Vagina (tissue), 2 donors: ENCODE results near the gene PNPLA1. TPM values are rescaled to one million over a fixed set of nuclear protein-coding genes. Genes with fewer than 3 reads are reported as not detected.

Experiments used
- DNase-seq, 2 donors: peaks; one replicate each; pipeline ENCODE4 v3.0.0-alpha.2; 2017; ENCODE audit errors: extremely low spot score in 2 of 2
- H3K27ac ChIP-seq: fragments of 200-600 bp; sonication (generic); one replicate; pipeline ENCODE4 v1.5.1; 2019
- H3K27me3 ChIP-seq: fragments of 200-600 bp; sonication (generic); one replicate; pipeline ENCODE4 v1.5.1; 2019
- H3K36me3 ChIP-seq, 2 donors: fragments of 200-600 bp; sonication (generic); one replicate each; pipeline ENCODE4 v1.5.1; 2017 to 2019
- H3K4me1 ChIP-seq: fragments of 200-600 bp; sonication (generic); one replicate; pipeline ENCODE4 v1.5.1; 2019
- H3K4me3 ChIP-seq, 2 donors: fragments of 200-600 bp; sonication (generic); 1 replicate in 1 of 2; 2 replicates in 1 of 2; pipeline ENCODE4 v1.5.1; 2016 to 2019
- H3K9me3 ChIP-seq: fragments of 200-600 bp; sonication (generic); one replicate; pipeline ENCODE4 v1.5.1; 2019
- POLR2A ChIP-seq, 2 donors: fragments of 450-650 bp; IDR thresholded peaks; one replicate each; pipeline ENCODE4 v1.6.1; 2017; ENCODE audit warnings: antibody characterized with exemption in 2 of 2, mild to moderate bottlenecking in 2 of 2, moderate library complexity in 2 of 2
- POLR2AphosphoS5 ChIP-seq, 2 donors: sonication (generic); formaldehyde crosslinking; IDR thresholded peaks; one replicate each; pipeline ENCODE4 v1.9.0; 2017; ENCODE audit warnings: antibody characterized with exemption in 2 of 2, mild to moderate bottlenecking in 2 of 2, low read depth in 1 of 2; ENCODE audit not compliant: insufficient read depth in 1 of 2
- intact Hi-C: fragments of 100-400 bp; cut with DNase I; formaldehyde crosslinking; loops from one replicate; pipeline ENCODE4 v1.15.1; 2023
- total RNA-seq: library from RNA; depleted of rRNA; stranded (reverse); fragments of >200 nt; gene quantifications from one replicate; pipeline ENCODE4 v1.2.3, GENCODE V29; 2016
- TF ChIP-seq, protein P1 (sequence below), 3 experiments: fragments of 450-650 bp in 2 of 3; fragments of 200-600 bp in 1 of 3; sonication (generic) in 1 of 3; IDR thresholded peaks; one replicate each; pipeline ENCODE4 v1.5.1; 2017 to 2019; ENCODE audit warnings: antibody characterized with exemption in 3 of 3, mild to moderate bottlenecking in 2 of 3, moderate library complexity in 2 of 3

The PNPLA1 gene
- total RNA-seq, 1 donor from 2014 or later, result not detected

- Histone ChIP-seq H3K9me3 (no peaks in the 10 kb centered on the region), H3K27ac (no peak overlapping the region), H3K27me3 (no peaks in the 10 kb centered on the region), H3K4me1 (no peaks in the 10 kb centered on the region), H3K4me3 (no peak overlapping the region), H3K36me3 (no peaks in the 10 kb centered on the region)
- no peak for DNase-seq
- TF ChIP-seq POLR2AphosphoS5 (IDR thresholded peaks at IDR 0.05; ENCODE audit: insufficient read depth in 1 of 2, low read depth in 1 of 2) (no peak), POLR2A (IDR thresholded peaks at IDR 0.05) (no peak)
- TF ChIP-seq, protein P1, sequence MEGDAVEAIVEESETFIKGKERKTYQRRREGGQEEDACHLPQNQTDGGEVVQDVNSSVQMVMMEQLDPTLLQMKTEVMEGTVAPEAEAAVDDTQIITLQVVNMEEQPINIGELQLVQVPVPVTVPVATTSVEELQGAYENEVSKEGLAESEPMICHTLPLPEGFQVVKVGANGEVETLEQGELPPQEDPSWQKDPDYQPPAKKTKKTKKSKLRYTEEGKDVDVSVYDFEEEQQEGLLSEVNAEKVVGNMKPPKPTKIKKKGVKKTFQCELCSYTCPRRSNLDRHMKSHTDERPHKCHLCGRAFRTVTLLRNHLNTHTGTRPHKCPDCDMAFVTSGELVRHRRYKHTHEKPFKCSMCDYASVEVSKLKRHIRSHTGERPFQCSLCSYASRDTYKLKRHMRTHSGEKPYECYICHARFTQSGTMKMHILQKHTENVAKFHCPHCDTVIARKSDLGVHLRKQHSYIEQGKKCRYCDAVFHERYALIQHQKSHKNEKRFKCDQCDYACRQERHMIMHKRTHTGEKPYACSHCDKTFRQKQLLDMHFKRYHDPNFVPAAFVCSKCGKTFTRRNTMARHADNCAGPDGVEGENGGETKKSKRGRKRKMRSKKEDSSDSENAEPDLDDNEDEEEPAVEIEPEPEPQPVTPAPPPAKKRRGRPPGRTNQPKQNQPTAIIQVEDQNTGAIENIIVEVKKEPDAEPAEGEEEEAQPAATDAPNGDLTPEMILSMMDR (IDR thresholded peaks at IDR 0.05), result no peak
- intact Hi-C loops, result loop anchor here (5.0 kb wide), 1 partner anchor 61 kb away; no protein-coding TSS in a partner anchor
Measured at GRCh38 chr6:36301781-36302180, 31.9 kb downstream of the PNPLA1 start.

GRCh38 chr6:36302227-36302976 is 32.5 kb downstream of the PNPLA1 start:
- intact Hi-C loops, result loop anchor here (5.0 kb wide), 1 partner anchor 60 kb away; no protein-coding TSS in a partner anchor
- H3K4me1 ChIP-seq, result no peaks in the 10 kb centered on the region
- no peaks in the 10 kb centered on the region for H3K27me3 ChIP-seq
- no peaks in the 10 kb centered on the region for H3K36me3 ChIP-seq
- H3K27ac ChIP-seq, result no peak overlapping the region
- no peak overlapping the region for H3K4me3 ChIP-seq
- TF ChIP-seq, protein P1 (IDR thresholded peaks at IDR 0.05), result peak; percentile 89 to 96 (median 93)
- TF ChIP-seq POLR2AphosphoS5 (IDR thresholded peaks at IDR 0.05; ENCODE audit: insufficient read depth in 1 of 2, low read depth in 1 of 2) (peak in 1 of 2 donors; percentile 47), POLR2A (IDR thresholded peaks at IDR 0.05) (no peak)
- DNase-seq, result no peak
- no peaks in the 10 kb centered on the region for H3K9me3 ChIP-seq

GRCh38 chr6:36305885-36306284 is 36.0 kb downstream of the PNPLA1 start:
- H3K4me3 ChIP-seq, result no peak overlapping the region
- H3K27ac ChIP-seq, result no peak overlapping the region
- DNase-seq, result no peak
- intact Hi-C loops, result no loop called here
- no peaks in the 10 kb centered on the region for H3K9me3 ChIP-seq
- H3K4me1 ChIP-seq, result no peaks in the 10 kb centered on the region
- no peaks in the 10 kb centered on the region for H3K27me3 ChIP-seq
- no peak for TF ChIP-seq POLR2A (IDR thresholded peaks at IDR 0.05)
- TF ChIP-seq, protein P1 (IDR thresholded peaks at IDR 0.05), result no peak
- TF ChIP-seq POLR2AphosphoS5 (IDR thresholded peaks at IDR 0.05; ENCODE audit: insufficient read depth in 1 of 2, low read depth in 1 of 2), result no peak
- no peaks in the 10 kb centered on the region for H3K36me3 ChIP-seq

GRCh38 chr6:36306375-36306774 is 36.5 kb downstream of the PNPLA1 start:
- H3K4me3 ChIP-seq, result no peak overlapping the region
- H3K4me1 ChIP-seq, result no peaks in the 10 kb centered on the region
- H3K27me3 ChIP-seq, result no peaks in the 10 kb centered on the region
- DNase-seq, result no peak
- TF ChIP-seq, protein P1 (IDR thresholded peaks at IDR 0.05), result no peak
- no peak for TF ChIP-seq POLR2AphosphoS5 (IDR thresholded peaks at IDR 0.05; ENCODE audit: insufficient read depth in 1 of 2, low read depth in 1 of 2)
- TF ChIP-seq POLR2A (IDR thresholded peaks at IDR 0.05), result no peak
- intact Hi-C loops, result no loop called here
- no peak overlapping the region for H3K27ac ChIP-seq
- H3K9me3 ChIP-seq, result no peaks in the 10 kb centered on the region
- no peaks in the 10 kb centered on the region for H3K36me3 ChIP-seq

DNA sequence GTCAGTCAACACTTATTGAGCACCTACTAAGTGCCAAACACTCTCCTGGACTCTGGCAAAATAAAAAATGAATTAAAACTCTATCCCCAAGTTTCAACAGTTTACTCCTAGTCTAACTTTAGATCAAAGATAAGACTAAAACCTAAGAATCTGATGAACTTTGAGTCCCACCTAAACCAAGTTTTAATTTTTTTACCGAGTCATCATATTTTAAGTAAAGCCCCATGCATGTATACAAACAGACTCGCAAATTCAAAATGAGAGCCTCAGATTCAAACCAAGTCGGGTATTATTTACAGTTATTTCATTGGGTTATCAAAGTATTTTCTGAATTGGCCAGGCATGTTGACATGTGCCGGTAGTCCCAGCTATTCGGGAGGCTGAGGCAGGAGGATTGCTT is 38.7 kb downstream of the PNPLA1 start:
- H3K9me3 ChIP-seq, result no peaks in the 10 kb centered on the region
- intact Hi-C loops, result no loop called here
- H3K27me3 ChIP-seq, result no peaks in the 10 kb centered on the region
- H3K4me1 ChIP-seq, result no peaks in the 10 kb centered on the region
- H3K27ac ChIP-seq, result no peak overlapping the region
- H3K4me3 ChIP-seq, result no peak overlapping the region
- TF ChIP-seq POLR2A (IDR thresholded peaks at IDR 0.05) (no peak), POLR2AphosphoS5 (IDR thresholded peaks at IDR 0.05; ENCODE audit: insufficient read depth in 1 of 2, low read depth in 1 of 2) (no peak)
- TF ChIP-seq, protein P1 (IDR thresholded peaks at IDR 0.05), result no peak
- H3K36me3 ChIP-seq, result no peaks in the 10 kb centered on the region
- no peak for DNase-seq
